Measurements from ENCODE around the gene SRC.

SRC gene

GRCh38 chr20:37416100-37416847 is 70.3 kb downstream of the SRC start:
- DNase-seq (ENCODE audit: low read depth), result no peak
- no peak for TF ChIP-seq CTCF (IDR thresholded peaks at IDR 0.05; ENCODE audit: low read length, missing control alignments)
- H3K4me3 ChIP-seq (replicated peaks; ENCODE audit: low read depth, low read length), result no peak overlapping the region

GRCh38 chr20:37416848-37417616 is 71.1 kb downstream of the SRC start:
- H3K4me3 ChIP-seq (replicated peaks; ENCODE audit: low read depth, low read length), result no peak overlapping the region
- no peak for TF ChIP-seq CTCF (IDR thresholded peaks at IDR 0.05; ENCODE audit: low read length, missing control alignments)
- no peak for DNase-seq (ENCODE audit: low read depth)

- H3K4me3 ChIP-seq (replicated peaks; ENCODE audit: low read depth, low read length), result no peak overlapping the region
- DNase-seq (ENCODE audit: low read depth), result peak; percentile 23
- TF ChIP-seq CTCF (IDR thresholded peaks at IDR 0.05; ENCODE audit: low read length, missing control alignments), result no peak
Measured at GRCh38 chr20:37417617-37418467, 71.9 kb downstream of the SRC start.

GRCh38 chr20:37418591-37419109 is 72.7 kb downstream of the SRC start:
- no peak overlapping the region for H3K4me3 ChIP-seq (replicated peaks; ENCODE audit: low read depth, low read length)
- TF ChIP-seq CTCF (IDR thresholded peaks at IDR 0.05; ENCODE audit: low read length, missing control alignments), result no peak
- no peak for DNase-seq (ENCODE audit: low read depth)

GRCh38 chr20:37419307-37419706 is 73.4 kb downstream of the SRC start:
- no peak overlapping the region for H3K4me3 ChIP-seq (replicated peaks; ENCODE audit: low read depth, low read length)
- DNase-seq (ENCODE audit: low read depth), result no peak
- no peak for TF ChIP-seq CTCF (IDR thresholded peaks at IDR 0.05; ENCODE audit: low read length, missing control alignments)

GRCh38 chr20:37419774-37420542 is 74.0 kb downstream of the SRC start:
- TF ChIP-seq CTCF (IDR thresholded peaks at IDR 0.05; ENCODE audit: low read length, missing control alignments), result no peak
- H3K4me3 ChIP-seq (replicated peaks; ENCODE audit: low read depth, low read length), result no peak overlapping the region
- DNase-seq (ENCODE audit: low read depth), result no peak

All from fibroblast of pulmonary artery (primary cell).